ENCODE results near the gene PRMT5. TPM values are rescaled to one million over a fixed set of nuclear protein-coding genes. Genes with fewer than 3 reads are reported as not detected.
A peak's percentile ranks its signal among the peaks of the same experiment; 100 is the strongest.
"Not testable (repeated sequence)": the region's sequence is repeated elsewhere in the genome, so short reads cannot be mapped to it uniquely, and the experiment has no call there.

PRMT5 gene
- total RNA-seq, 2 experiments from 2014 or later, result 55.5 to 64.9 TPM

- ATAC-seq, result no peak
- H3K9me3 Mint-ChIP-seq (ENCODE audit: insufficient read depth), result no peaks in the 10 kb centered on the region
- H3K27me3 Mint-ChIP-seq (ENCODE audit: low read depth), result peaks cover 4% of the 10 kb centered on the region
- H3K36me3 Mint-ChIP-seq (ENCODE audit: low read depth), result no peaks in the 10 kb centered on the region
- ChIA-PET CTCF (interaction anchor here (0.6 to 11.7 kb wide), 3 partner anchors 19 to 396 kb away, joined by 3 to 225 read pairs (median 3); partner anchors contain the start of gene AJUBA), POLR2A (interaction anchor here (0.6 kb wide), 1 partner anchor 1347 kb away, joined by 3 read pairs; no protein-coding TSS in a partner anchor)
- no peak for DNase-seq
- no peak overlapping the region for H3K27ac Mint-ChIP-seq
- H3K4me3 Mint-ChIP-seq, result no peak overlapping the region
- H3K4me1 Mint-ChIP-seq (ENCODE audit: low read depth), result no peaks in the 10 kb centered on the region
These were observed 37.6 kb upstream of the PRMT5 start for GRCh38 chr14:22966783-22967269.

GRCh38 chr14:22965916-22966782 lies 37.0 kb upstream of the PRMT5 start:
- H3K36me3 Mint-ChIP-seq (ENCODE audit: low read depth); H3K27me3 Mint-ChIP-seq (ENCODE audit: low read depth); H3K4me1 Mint-ChIP-seq (ENCODE audit: low read depth); H3K4me3 Mint-ChIP-seq; H3K27ac Mint-ChIP-seq; ATAC-seq; H3K9me3 Mint-ChIP-seq (ENCODE audit: insufficient read depth); DNase-seq: not testable (repeated sequence)
- POLR2A ChIA-PET, result interaction anchor here (0.6 kb wide), 1 partner anchor 1347 kb away, joined by 3 read pairs; no protein-coding TSS in a partner anchor
- CTCF ChIA-PET, result interaction anchor here (0.6 to 1.4 kb wide), 2 partner anchors 31 to 396 kb away, joined by 3 read pairs; no protein-coding TSS in a partner anchor

GRCh38 chr14:22962061-22962676 lies 33.0 kb upstream of the PRMT5 start:
- Mint-ChIP-seq H3K9me3 (ENCODE audit: insufficient read depth) (no peaks in the 10 kb centered on the region), H3K4me3 (no peak overlapping the region), H3K36me3 (ENCODE audit: low read depth) (no peaks in the 10 kb centered on the region), H3K27me3 (ENCODE audit: low read depth) (peaks cover 5% of the 10 kb centered on the region), H3K4me1 (ENCODE audit: low read depth) (peaks cover 8% of the 10 kb centered on the region), H3K27ac (no peak overlapping the region)
- ATAC-seq (no peak), DNase-seq (no peak)
- CTCF ChIA-PET, result interaction anchor here (0.7 to 6.7 kb wide), 8 partner anchors 11 to 115 kb away, joined by 4 to 47 read pairs (median 10); partner anchors contain the start of genes CDH24 and PRMT5
- POLR2A ChIA-PET, result no interaction called here

GRCh38 chr14:22955702-22956569 lies 26.8 kb upstream of the PRMT5 start:
- DNase-seq, result no peak
- H3K4me3 Mint-ChIP-seq, result peak overlapping the region; percentile 95
- peak overlapping the region; percentile 92 for H3K27ac Mint-ChIP-seq
- ChIA-PET POLR2A (interaction anchor here (1.0 to 2.8 kb wide), 9 partner anchors 10 to 367 kb away, joined by 3 to 17 read pairs (median 4); partner anchors contain the start of genes ACIN1, C14orf119, DAD1 and LRP10), CTCF (interaction anchor here (0.8 to 10.5 kb wide), 23 partner anchors 9 to 386 kb away, joined by 3 to 97 read pairs (median 4); partner anchors contain the start of genes ACIN1, AJUBA, C14orf119 and CDH24)
- ATAC-seq, result no peak
- peaks cover 33% of the 10 kb centered on the region for H3K36me3 Mint-ChIP-seq (ENCODE audit: low read depth)
- peaks cover 29% of the 10 kb centered on the region for H3K4me1 Mint-ChIP-seq (ENCODE audit: low read depth)
- H3K9me3 Mint-ChIP-seq (ENCODE audit: insufficient read depth), result no peaks in the 10 kb centered on the region
- H3K27me3 Mint-ChIP-seq (ENCODE audit: low read depth), result no peaks in the 10 kb centered on the region

GRCh38 chr14:22952418-22952817 lies 23.2 kb upstream of the PRMT5 start:
- Mint-ChIP-seq H3K4me1 (ENCODE audit: low read depth) (peaks cover 24% of the 10 kb centered on the region), H3K9me3 (ENCODE audit: insufficient read depth) (no peaks in the 10 kb centered on the region), H3K36me3 (ENCODE audit: low read depth) (peaks cover 46% of the 10 kb centered on the region), H3K27me3 (ENCODE audit: low read depth) (no peaks in the 10 kb centered on the region), H3K4me3 (no peak overlapping the region), H3K27ac (peak overlapping the region; percentile 54)
- ATAC-seq (no peak), DNase-seq (no peak)
- CTCF ChIA-PET, result interaction anchor here (1.4 to 10.5 kb wide), 4 partner anchors 11 to 79 kb away, joined by 4 to 97 read pairs (median 5); partner anchors contain the start of gene AJUBA
- POLR2A ChIA-PET, result no interaction called here

GRCh38 chr14:22951795-22952194 lies 22.6 kb upstream of the PRMT5 start:
- CTCF ChIA-PET, result interaction anchor here (0.7 to 10.5 kb wide), 10 partner anchors 10 to 125 kb away, joined by 3 to 97 read pairs (median 4); partner anchors contain the start of genes AJUBA and PRMT5
- ATAC-seq; DNase-seq; POLR2A ChIA-PET; H3K27ac Mint-ChIP-seq; H3K27me3 Mint-ChIP-seq (ENCODE audit: low read depth); H3K4me3 Mint-ChIP-seq; H3K9me3 Mint-ChIP-seq (ENCODE audit: insufficient read depth): not testable (repeated sequence)
- Mint-ChIP-seq H3K4me1 (ENCODE audit: low read depth) (peaks cover 19% of the 10 kb centered on the region), H3K36me3 (ENCODE audit: low read depth) (peaks cover 52% of the 10 kb centered on the region)

GRCh38 chr14:22945642-22946041 lies 16.5 kb upstream of the PRMT5 start:
- POLR2A ChIA-PET, result interaction anchor here (1.6 kb wide), 1 partner anchor 11 kb away, joined by 6 read pairs; no protein-coding TSS in a partner anchor
- ATAC-seq, result no peak
- Mint-ChIP-seq H3K27me3 (ENCODE audit: low read depth) (no peaks in the 10 kb centered on the region), H3K27ac (no peak overlapping the region), H3K9me3 (ENCODE audit: insufficient read depth) (no peaks in the 10 kb centered on the region), H3K4me3 (no peak overlapping the region), H3K36me3 (ENCODE audit: low read depth) (peaks cover 43% of the 10 kb centered on the region), H3K4me1 (ENCODE audit: low read depth) (no peaks in the 10 kb centered on the region)
- no peak for DNase-seq
- CTCF ChIA-PET, result interaction anchor here (0.7 to 5.5 kb wide), 7 partner anchors 11 to 123 kb away, joined by 3 to 30 read pairs (median 6); partner anchors contain the start of genes HAUS4, PRMT5 and RBM23

- H3K36me3 Mint-ChIP-seq (ENCODE audit: low read depth), result peaks cover 27% of the 10 kb centered on the region
- ChIA-PET POLR2A (no interaction called here), CTCF (interaction anchor here (1.2 to 2.9 kb wide), 4 partner anchors 10 to 129 kb away, joined by 3 to 18 read pairs (median 6); partner anchors contain the start of gene PRMT5)
- no peaks in the 10 kb centered on the region for H3K27me3 Mint-ChIP-seq (ENCODE audit: low read depth)
- no peaks in the 10 kb centered on the region for H3K4me1 Mint-ChIP-seq (ENCODE audit: low read depth)
- DNase-seq (no peak), ATAC-seq (no peak)
- no peak overlapping the region for H3K4me3 Mint-ChIP-seq
- H3K9me3 Mint-ChIP-seq (ENCODE audit: insufficient read depth), result no peaks in the 10 kb centered on the region
- no peak overlapping the region for H3K27ac Mint-ChIP-seq
These were observed 10.5 kb upstream of the PRMT5 start for GRCh38 chr14:22939684-22940083.

GRCh38 chr14:22935156-22935555 lies 6.0 kb upstream of the PRMT5 start:
- peaks cover 13% of the 10 kb centered on the region for H3K36me3 Mint-ChIP-seq (ENCODE audit: low read depth)
- H3K27me3 Mint-ChIP-seq (ENCODE audit: low read depth), result no peaks in the 10 kb centered on the region
- CTCF ChIA-PET, result interaction anchor here (0.9 to 2.3 kb wide), 8 partner anchors 12 to 134 kb away, joined by 3 to 6 read pairs (median 4); partner anchors contain the start of gene AJUBA
- ATAC-seq, result no peak
- H3K27ac Mint-ChIP-seq, result no peak overlapping the region
- H3K9me3 Mint-ChIP-seq (ENCODE audit: insufficient read depth), result no peaks in the 10 kb centered on the region
- no peak for DNase-seq
- H3K4me1 Mint-ChIP-seq (ENCODE audit: low read depth), result peaks cover 2% of the 10 kb centered on the region
- POLR2A ChIA-PET, result no interaction called here
- H3K4me3 Mint-ChIP-seq, result no peak overlapping the region

GRCh38 chr14:22932146-22932545 lies 3.0 kb upstream of the PRMT5 start:
- POLR2A ChIA-PET, result no interaction called here
- Mint-ChIP-seq H3K36me3 (ENCODE audit: low read depth) (peaks cover 14% of the 10 kb centered on the region), H3K9me3 (ENCODE audit: insufficient read depth) (no peaks in the 10 kb centered on the region), H3K4me3 (no peak overlapping the region), H3K27me3 (ENCODE audit: low read depth) (no peaks in the 10 kb centered on the region), H3K4me1 (ENCODE audit: low read depth) (peaks cover 14% of the 10 kb centered on the region), H3K27ac (no peak overlapping the region)
- DNase-seq (no peak), ATAC-seq (no peak)
- CTCF ChIA-PET, result interaction anchor here (1.1 kb wide), 1 partner anchor 55 kb away, joined by 4 read pairs; no protein-coding TSS in a partner anchor
